Measurements from ENCODE around the gene NAV2.

Gene NAV2

GRCh38 chr11:19836666-19837065 is 124.0 kb downstream of the NAV2 start:
- TF ChIP-seq CTCF (conservative IDR thresholded peaks at IDR 0.05; ENCODE audit: low read length) = no peak
- H3K4me3 ChIP-seq (ENCODE audit: low read length) = no peak overlapping the region
- no peak for DNase-seq (ENCODE audit: low read depth)

- TF ChIP-seq CTCF (conservative IDR thresholded peaks at IDR 0.05; ENCODE audit: low read length) = no peak
- H3K4me3 ChIP-seq (ENCODE audit: low read length) = no peak overlapping the region
- DNase-seq (ENCODE audit: low read depth) = no peak
Measured at GRCh38 chr11:19838994-19839768, 126.5 kb downstream of the NAV2 start.

- DNase-seq (ENCODE audit: low read depth) = no peak
- TF ChIP-seq CTCF (conservative IDR thresholded peaks at IDR 0.05; ENCODE audit: low read length) = no peak
- no peak overlapping the region for H3K4me3 ChIP-seq (ENCODE audit: low read length)
Measured at GRCh38 chr11:19840961-19841360, 128.3 kb downstream of the NAV2 start.

- no peak overlapping the region for H3K4me3 ChIP-seq (ENCODE audit: low read length)
- peak; percentile 44 for DNase-seq (ENCODE audit: low read depth)
- no peak for TF ChIP-seq CTCF (conservative IDR thresholded peaks at IDR 0.05; ENCODE audit: low read length)
Measured at GRCh38 chr11:19842505-19842904, 129.9 kb downstream of the NAV2 start.

GRCh38 chr11:19843079-19843478 is 130.4 kb downstream of the NAV2 start:
- no peak for TF ChIP-seq CTCF (conservative IDR thresholded peaks at IDR 0.05; ENCODE audit: low read length)

GRCh38 chr11:19844012-19844411 is 131.4 kb downstream of the NAV2 start:
- no peak for TF ChIP-seq CTCF (conservative IDR thresholded peaks at IDR 0.05; ENCODE audit: low read length)
- no peak overlapping the region for H3K4me3 ChIP-seq (ENCODE audit: low read length)
- DNase-seq (ENCODE audit: low read depth) = no peak

More at GRCh38 chr11:19843079-19843478, 130.4 kb downstream of the NAV2 start:
- H3K4me3 ChIP-seq (ENCODE audit: low read length) = no peak overlapping the region
- DNase-seq (ENCODE audit: low read depth) = no peak

GRCh38 chr11:19844806-19845205 is 132.2 kb downstream of the NAV2 start:
- H3K4me3 ChIP-seq (ENCODE audit: low read length) = no peak overlapping the region
- TF ChIP-seq CTCF (conservative IDR thresholded peaks at IDR 0.05; ENCODE audit: low read length) = no peak
- DNase-seq (ENCODE audit: low read depth) = no peak
